IgD-negative memory B cell (primary cell): ENCODE data around the gene SPINT3. TPM values are rescaled to one million over a fixed set of nuclear protein-coding genes. Genes with fewer than 3 reads are reported as not detected.

Experiments used
- H3K27ac Mint-ChIP-seq, 3 donors: one replicate each; pipeline ENCODE4 v1.8.0; 2020 to 2022; ENCODE audit warnings: mild to moderate bottlenecking in 3 of 3, mixed read lengths in 3 of 3, moderate library complexity in 1 of 3
- H3K27me3 Mint-ChIP-seq: one replicate; pipeline ENCODE4 v1.8.0; 2021; ENCODE audit warnings: mixed read lengths
- H3K36me3 Mint-ChIP-seq: one replicate; pipeline ENCODE4 v1.8.0; 2020; ENCODE audit warnings: mild to moderate bottlenecking, mixed read lengths
- H3K4me1 Mint-ChIP-seq, 3 donors: one replicate each; pipeline ENCODE4 v1.8.0; 2020 to 2022; ENCODE audit warnings: mixed read lengths in 3 of 3, mild to moderate bottlenecking in 1 of 3
- H3K4me3 Mint-ChIP-seq, 4 donors: one replicate each; pipeline ENCODE4 v1.8.0; 2020 to 2022; ENCODE audit warnings: mild to moderate bottlenecking in 4 of 4, mixed read lengths in 4 of 4, moderate library complexity in 3 of 4
- H3K9me3 Mint-ChIP-seq, 3 donors: one replicate each; pipeline ENCODE4 v1.8.0; 2020 to 2021; ENCODE audit warnings: mixed read lengths in 3 of 3, mild to moderate bottlenecking in 1 of 3
- polyA plus RNA-seq: library from polyadenylated mRNA; unstranded; fragments of 300-500 nt; fragmentation: Illumina TruSeq; gene quantifications from one replicate; pipeline ENCODE4 v1.2.3, GENCODE V29; 2021

The SPINT3 gene
- polyA plus RNA-seq, 1 donor from 2014 or later: not detected

GRCh38 chr20:45510242-45510862 is 5.1 kb downstream of the SPINT3 start:
- Mint-ChIP-seq H3K9me3 (no peaks in the 10 kb centered on the region), H3K4me3 (no peak overlapping the region), H3K27ac (no peak overlapping the region), H3K27me3 (peaks cover 18% of the 10 kb centered on the region), H3K4me1 (peaks cover 3 to 11% (median 5%) of the 10 kb centered on the region in 3 donors), H3K36me3 (no peaks in the 10 kb centered on the region)

GRCh38 chr20:45509091-45509490 is 6.3 kb downstream of the SPINT3 start:
- peaks cover under 1% of the 10 kb centered on the region for H3K36me3 Mint-ChIP-seq
- no peak overlapping the region for H3K27ac Mint-ChIP-seq
- H3K4me3 Mint-ChIP-seq: no peak overlapping the region
- H3K27me3 Mint-ChIP-seq: peaks cover 19% of the 10 kb centered on the region
- no peaks in the 10 kb centered on the region for H3K9me3 Mint-ChIP-seq
- peaks cover 3 to 11% (median 5%) of the 10 kb centered on the region in 3 donors for H3K4me1 Mint-ChIP-seq

- peak overlapping the region in 1 of 3 donors; percentile 71 for H3K27ac Mint-ChIP-seq
- peaks cover 22% of the 10 kb centered on the region for H3K27me3 Mint-ChIP-seq
- no peaks in the 10 kb centered on the region for H3K9me3 Mint-ChIP-seq
- peak overlapping the region in 1 of 4 donors; percentile 74 for H3K4me3 Mint-ChIP-seq
- peaks cover 3 to 11% (median 5%) of the 10 kb centered on the region in 3 donors for H3K4me1 Mint-ChIP-seq
- H3K36me3 Mint-ChIP-seq: peaks cover 2% of the 10 kb centered on the region
Observed at GRCh38 chr20:45508068-45508886, 7.1 kb downstream of the SPINT3 start.

GRCh38 chr20:45507011-45507820 is 8.2 kb downstream of the SPINT3 start:
- H3K4me3 Mint-ChIP-seq: peak overlapping the region in 1 of 4 donors; percentile 41

GRCh38 chr20:45506398-45506797 is 9.0 kb downstream of the SPINT3 start:
- peaks cover 2% of the 10 kb centered on the region for H3K36me3 Mint-ChIP-seq
- peaks cover 23% of the 10 kb centered on the region for H3K27me3 Mint-ChIP-seq
- H3K4me3 Mint-ChIP-seq: no peak overlapping the region
- peaks cover 3 to 11% (median 5%) of the 10 kb centered on the region in 3 donors for H3K4me1 Mint-ChIP-seq
- no peaks in the 10 kb centered on the region for H3K9me3 Mint-ChIP-seq
- no peak overlapping the region for H3K27ac Mint-ChIP-seq

More at GRCh38 chr20:45507011-45507820, 8.2 kb downstream of the SPINT3 start:
- Mint-ChIP-seq H3K27me3 (peaks cover 20% of the 10 kb centered on the region), H3K9me3 (no peaks in the 10 kb centered on the region), H3K4me1 (peaks cover 3 to 11% (median 5%) of the 10 kb centered on the region in 3 donors), H3K36me3 (peaks cover 2% of the 10 kb centered on the region), H3K27ac (no peak overlapping the region)

GRCh38 chr20:45503403-45503802 is 12.0 kb downstream of the SPINT3 start:
- Mint-ChIP-seq H3K4me3 (no peak overlapping the region), H3K4me1 (peaks cover 0 to 11% (median 5%) of the 10 kb centered on the region in 3 donors), H3K9me3 (no peaks in the 10 kb centered on the region), H3K27ac (no peak overlapping the region), H3K36me3 (peaks cover 2% of the 10 kb centered on the region), H3K27me3 (peaks cover 18% of the 10 kb centered on the region)

GRCh38 chr20:45502561-45502960 is 12.9 kb downstream of the SPINT3 start:
- H3K4me1 Mint-ChIP-seq: peaks cover 0 to 8% (median 5%) of the 10 kb centered on the region in 3 donors
- no peak overlapping the region for H3K4me3 Mint-ChIP-seq
- H3K36me3 Mint-ChIP-seq: peaks cover 2% of the 10 kb centered on the region
- H3K27ac Mint-ChIP-seq: no peak overlapping the region
- peaks cover 0 to 1% (median 0%) of the 10 kb centered on the region in 3 donors for H3K9me3 Mint-ChIP-seq
- H3K27me3 Mint-ChIP-seq: peaks cover 15% of the 10 kb centered on the region

- peaks cover 2% of the 10 kb centered on the region for H3K36me3 Mint-ChIP-seq
- H3K27ac Mint-ChIP-seq: no peak overlapping the region
- H3K9me3 Mint-ChIP-seq: peaks cover 0 to 1% (median 0%) of the 10 kb centered on the region in 3 donors
- no peaks in the 10 kb centered on the region for H3K4me1 Mint-ChIP-seq
- peaks cover 19% of the 10 kb centered on the region for H3K27me3 Mint-ChIP-seq
- H3K4me3 Mint-ChIP-seq: no peak overlapping the region
Observed at GRCh38 chr20:45501600-45501999, 13.8 kb downstream of the SPINT3 start.

- Mint-ChIP-seq H3K9me3 (peaks cover 0 to 1% (median 0%) of the 10 kb centered on the region in 3 donors), H3K4me1 (no peaks in the 10 kb centered on the region), H3K36me3 (peaks cover 2% of the 10 kb centered on the region), H3K27ac (no peak overlapping the region), H3K27me3 (peaks cover 13% of the 10 kb centered on the region), H3K4me3 (no peak overlapping the region)
Observed at GRCh38 chr20:45500022-45500421, 15.4 kb downstream of the SPINT3 start.

GRCh38 chr20:45497971-45498494 is 17.4 kb downstream of the SPINT3 start:
- no peaks in the 10 kb centered on the region for H3K36me3 Mint-ChIP-seq
- H3K4me1 Mint-ChIP-seq: no peaks in the 10 kb centered on the region
- no peak overlapping the region for H3K4me3 Mint-ChIP-seq
- peaks cover 9% of the 10 kb centered on the region for H3K27me3 Mint-ChIP-seq
- peaks cover 0 to 1% (median 0%) of the 10 kb centered on the region in 3 donors for H3K9me3 Mint-ChIP-seq
- H3K27ac Mint-ChIP-seq: no peak overlapping the region

- H3K4me1 Mint-ChIP-seq: no peaks in the 10 kb centered on the region
- no peak overlapping the region for H3K27ac Mint-ChIP-seq
- no peak overlapping the region for H3K4me3 Mint-ChIP-seq
- peaks cover 5% of the 10 kb centered on the region for H3K27me3 Mint-ChIP-seq
- H3K9me3 Mint-ChIP-seq: peaks cover 0 to 1% (median 0%) of the 10 kb centered on the region in 3 donors
- H3K36me3 Mint-ChIP-seq: no peaks in the 10 kb centered on the region
Observed at GRCh38 chr20:45496166-45496565, 19.3 kb downstream of the SPINT3 start.

- no peak overlapping the region for H3K4me3 Mint-ChIP-seq
- H3K4me1 Mint-ChIP-seq: no peaks in the 10 kb centered on the region
- H3K9me3 Mint-ChIP-seq: peaks cover 0 to 1% (median 0%) of the 10 kb centered on the region in 3 donors
- H3K36me3 Mint-ChIP-seq: no peaks in the 10 kb centered on the region
- H3K27me3 Mint-ChIP-seq: peaks cover 3% of the 10 kb centered on the region
- no peak overlapping the region for H3K27ac Mint-ChIP-seq
Observed at GRCh38 chr20:45495501-45495941, 19.9 kb downstream of the SPINT3 start.

- no peaks in the 10 kb centered on the region for H3K36me3 Mint-ChIP-seq
- H3K9me3 Mint-ChIP-seq: no peaks in the 10 kb centered on the region
- H3K4me1 Mint-ChIP-seq: no peaks in the 10 kb centered on the region
- no peak overlapping the region for H3K27ac Mint-ChIP-seq
- H3K4me3 Mint-ChIP-seq: no peak overlapping the region
- H3K27me3 Mint-ChIP-seq: peaks cover 20% of the 10 kb centered on the region
Observed at GRCh38 chr20:45489083-45489531, 26.3 kb downstream of the SPINT3 start.

- Mint-ChIP-seq H3K4me3 (no peak overlapping the region), H3K9me3 (no peaks in the 10 kb centered on the region), H3K36me3 (no peaks in the 10 kb centered on the region), H3K27ac (no peak overlapping the region), H3K4me1 (no peaks in the 10 kb centered on the region), H3K27me3 (peaks cover 22% of the 10 kb centered on the region)
Observed at GRCh38 chr20:45487231-45487635, 28.2 kb downstream of the SPINT3 start.
